Ishikawa (cell line): ENCODE results near the gene C21orf91.

Experiments
- CEBPB ChIP-seq: IDR thresholded peaks from 2 replicates; pipeline ENCODE4 v1.6.1; 2012
- CREB1 ChIP-seq: IDR thresholded peaks from 2 replicates; pipeline ENCODE4 v1.6.1; 2012; ENCODE audit warnings: low read depth
- EGR1 ChIP-seq: IDR thresholded peaks from 2 replicates; pipeline ENCODE4 v1.6.1; 2012
- EP300 ChIP-seq: IDR thresholded peaks from 2 replicates; pipeline ENCODE4 v1.6.1; 2012; ENCODE audit warnings: borderline replicate concordance
- FOXM1 ChIP-seq: IDR thresholded peaks from 2 replicates; pipeline ENCODE4 v1.6.1; 2012; ENCODE audit warnings: low read depth, borderline replicate concordance
- MAX ChIP-seq: IDR thresholded peaks from 2 replicates; pipeline ENCODE4 v1.6.1; 2012
- NFIC ChIP-seq: IDR thresholded peaks from 2 replicates; pipeline ENCODE4 v1.6.1; 2012
- RAD21 ChIP-seq: IDR thresholded peaks from 2 replicates; pipeline ENCODE4 v1.6.1; 2012; ENCODE audit warnings: low read depth
- REST ChIP-seq: IDR thresholded peaks from 2 replicates; pipeline ENCODE4 v1.6.1; 2012; ENCODE audit warnings: low read depth, mild to moderate bottlenecking
- TAF1 ChIP-seq: IDR thresholded peaks from 2 replicates; pipeline ENCODE4 v1.6.1; 2012; ENCODE audit warnings: low read depth, mild to moderate bottlenecking
- TCF12 ChIP-seq: IDR thresholded peaks from 2 replicates; pipeline ENCODE4 v1.6.1; 2012; ENCODE audit warnings: low read depth
- TEAD4 ChIP-seq: IDR thresholded peaks from 2 replicates; pipeline ENCODE4 v1.6.1; 2012
- USF1 ChIP-seq: IDR thresholded peaks from 2 replicates; pipeline ENCODE4 v1.6.1; 2012
- YY1 ChIP-seq: IDR thresholded peaks from 2 replicates; pipeline ENCODE4 v1.6.1; 2012; ENCODE audit warnings: low read depth
- ZBTB7A ChIP-seq: IDR thresholded peaks from 2 replicates; pipeline ENCODE4 v1.6.1; 2012; ENCODE audit warnings: low read depth

Gene C21orf91

GRCh38 chr21:17829472-17829871 lies 10.3 kb upstream of the C21orf91 start:
- TF ChIP-seq YY1, result no peak
- no peak for TF ChIP-seq RAD21
- TF ChIP-seq ZBTB7A, result no peak
- TF ChIP-seq EGR1, result no peak
- no peak for TF ChIP-seq CEBPB
- TF ChIP-seq EP300, result no peak
- no peak for TF ChIP-seq REST
- TF ChIP-seq NFIC, result no peak
- no peak for TF ChIP-seq TCF12
- no peak for TF ChIP-seq FOXM1
- no peak for TF ChIP-seq TEAD4
- no peak for TF ChIP-seq TAF1
- TF ChIP-seq MAX, result no peak
- no peak for TF ChIP-seq USF1

- TF ChIP-seq CEBPB (no peak), TCF12 (no peak), TEAD4 (0 out of 2 replicates have a peak, but pooled peaks have one; percentile 15), ZBTB7A (no peak), EGR1 (no peak), CREB1 (no peak), YY1 (no peak)
Measured at GRCh38 chr21:17828223-17828622, 9.1 kb upstream of the C21orf91 start.

DNA sequence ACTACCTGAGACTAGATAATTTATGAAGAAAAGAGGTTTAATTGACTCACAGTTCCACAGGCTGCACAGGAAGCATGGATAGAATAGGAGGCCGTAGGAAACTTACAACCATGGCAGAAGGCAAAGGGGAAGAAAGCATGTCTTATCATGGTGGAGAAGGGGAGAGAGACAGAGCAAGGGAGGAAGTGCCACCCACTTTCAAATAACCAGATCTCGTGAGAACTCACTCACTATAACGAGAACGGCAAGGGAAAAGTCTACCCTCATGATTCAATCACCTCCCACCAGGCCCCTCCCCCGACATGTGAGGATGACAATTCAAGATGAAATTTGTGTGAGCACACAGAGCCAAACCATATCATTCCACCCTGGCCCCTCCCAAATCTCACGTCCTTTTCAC lies 4.7 kb upstream of the C21orf91 start:
- no peak for TF ChIP-seq TEAD4
- TF ChIP-seq FOXM1, result no peak
- no peak for TF ChIP-seq CEBPB
- no peak for TF ChIP-seq REST
- TF ChIP-seq MAX, result no peak
- TF ChIP-seq TCF12, result no peak
- no peak for TF ChIP-seq YY1
- TF ChIP-seq TAF1, result no peak
- TF ChIP-seq RAD21, result no peak
- no peak for TF ChIP-seq CREB1
- TF ChIP-seq NFIC, result no peak
- TF ChIP-seq ZBTB7A, result no peak
- TF ChIP-seq EGR1, result no peak
- TF ChIP-seq USF1, result no peak
- no peak for TF ChIP-seq EP300

GRCh38 chr21:17821121-17821520 lies 2.0 kb upstream of the C21orf91 start:
- TF ChIP-seq EGR1 (no peak), TAF1 (no peak), REST (no peak), TCF12 (no peak), NFIC (no peak), CREB1 (no peak), YY1 (no peak)

GRCh38 chr21:17819877-17820229 lies 697 bp upstream of the C21orf91 start:
- TF ChIP-seq FOXM1 (no peak), CREB1 (no peak), TCF12 (no peak)
